Activated T-helper 9 cell treated with anti-CD3 and anti-CD28 coated beads, Interleukin-2, amount 50 U/mL, for 16 hours (primary cell): ENCODE results near the gene CEACAM7.

Experiments
- DNase-seq: peaks from one replicate; pipeline ENCODE4 v3.0.0-alpha.2; 2020; ENCODE audit warnings: low read depth

CEACAM7 gene

GRCh38 chr19:41656756-41657155, 31.3 kb downstream of the CEACAM7 start:
- DNase-seq = peak; percentile 3

- DNase-seq = no peak
Measured at GRCh38 chr19:41652250-41652649, 35.8 kb downstream of the CEACAM7 start.

GRCh38 chr19:41649827-41650226, 38.2 kb downstream of the CEACAM7 start:
- DNase-seq = no peak

GRCh38 chr19:41646589-41647204, 41.4 kb downstream of the CEACAM7 start:
- peak; percentile 33 for DNase-seq

- peak; percentile 43 for DNase-seq
Measured at GRCh38 chr19:41641879-41642485, 46.1 kb downstream of the CEACAM7 start.

GRCh38 chr19:41638641-41639081, 49.4 kb downstream of the CEACAM7 start:
- no peak for DNase-seq

- no peak for DNase-seq
Measured at GRCh38 chr19:41637484-41637883, 50.6 kb downstream of the CEACAM7 start.

- DNase-seq = no peak
Measured at GRCh38 chr19:41627966-41628675, 59.9 kb downstream of the CEACAM7 start.

GRCh38 chr19:41626877-41627276, 61.2 kb downstream of the CEACAM7 start, which contains the start of gene CEACAM4:
CEACAM4 (minus strand) TSS chr19:41627074; CDS start chr19:41626963, 111 bp downstream.
- DNase-seq = no peak

- DNase-seq = no peak
Measured at GRCh38 chr19:41626278-41626677, 61.8 kb downstream of the CEACAM7 start.

GRCh38 chr19:41624937-41625336, 63.1 kb downstream of the CEACAM7 start:
- DNase-seq = no peak

- no peak for DNase-seq
Measured at GRCh38 chr19:41624515-41624914, 63.6 kb downstream of the CEACAM7 start.

- DNase-seq = no peak
Measured at GRCh38 chr19:41623360-41623759, 64.7 kb downstream of the CEACAM7 start.
